ENCODE data around the gene UBN2. TPM values are rescaled to one million over a fixed set of nuclear protein-coding genes. Genes with fewer than 3 reads are reported as not detected.

Gene UBN2
- total and polyA plus RNA-seq, 2 of the 13 experiments (the other 11 are each of a cell fraction or from before 2014, with no cell fraction given), result 5.6 to 5.7 TPM

GRCh38 chr7:139341058-139341775, 110.2 kb downstream of the UBN2 start, which contains the start of gene FMC1 (continued):
- peak; percentile 71; the same call in 1 of the 2 replicates for TF ChIP-seq ATF7-NPFF (CRISPR knock-in tag; IDR thresholded peaks at IDR 0.05; ENCODE audit: low read depth)
- peak; percentile 17; the same call in 1 of the 2 replicates for TF ChIP-seq MXD3 (CRISPR knock-in tag; IDR thresholded peaks at IDR 0.05)
- peak; percentile 71 for TF ChIP-seq YEATS4 (CRISPR knock-in tag; IDR thresholded peaks at IDR 0.05; ENCODE audit: borderline replicate concordance)
- TF ChIP-seq ZNF3 (CRISPR knock-in tag; IDR thresholded peaks at IDR 0.05), result no peak
- TF ChIP-seq NPAS2 (CRISPR knock-in tag; IDR thresholded peaks at IDR 0.05; ENCODE audit: borderline replicate concordance), result no peak
- no peak; the same call in 1 of the 2 replicates for TF ChIP-seq ZSCAN9 (CRISPR knock-in tag; IDR thresholded peaks at IDR 0.05; ENCODE audit: borderline replicate concordance)
- no peak for TF ChIP-seq ZNF569 (CRISPR knock-in tag; IDR thresholded peaks at IDR 0.05; ENCODE audit: borderline replicate concordance)
- TF ChIP-seq TRIM22 (IDR thresholded peaks at IDR 0.05), result no peak
- TF ChIP-seq PATZ1 (CRISPR knock-in tag; IDR thresholded peaks at IDR 0.05), result peak; percentile 80; the same call in 1 of the 2 replicates
- TF ChIP-seq THAP9 (CRISPR knock-in tag; IDR thresholded peaks at IDR 0.05; ENCODE audit: borderline replicate concordance), result peak; percentile 93
- TF ChIP-seq ZBTB25 (CRISPR knock-in tag; IDR thresholded peaks at IDR 0.05), result no peak
- peak; percentile 63; the same call in 1 of the 2 replicates for TF ChIP-seq DMAP1 (CRISPR knock-in tag; IDR thresholded peaks at IDR 0.05)
- no peak; the same call in none of the 2 replicates for TF ChIP-seq ZNF264 (CRISPR knock-in tag; IDR thresholded peaks at IDR 0.05)
- TF ChIP-seq REST (IDR thresholded peaks at IDR 0.05; ENCODE audit: borderline replicate concordance in 1 of 2, low read depth in 1 of 2, low read length in 2 of 2), result peak in 1 of 2 experiments; percentile 8; a peak in 1 of 4 replicates
- TF ChIP-seq AGO1 (IDR thresholded peaks at IDR 0.05; ENCODE audit: low read depth, low read length, poor library complexity, severe bottlenecking), result peak; percentile 31
- TF ChIP-seq NR2F6 (IDR thresholded peaks at IDR 0.05), result no peak
- TF ChIP-seq NR2F6 (CRISPR knock-in tag; IDR thresholded peaks at IDR 0.05), result 0 out of 2 replicates have a peak, but pooled peaks have one; percentile 6
